ENCODE results near the gene CADM2.

CADM2 gene

GRCh38 chr3:84998545-84998944, 39.8 kb downstream of the CADM2 start:
- Histone ChIP-seq H3K36me3 (ENCODE audit: control insufficient read depth, insufficient read depth, low read length) (no peaks in the 10 kb centered on the region), H3K4me3 (replicated peaks; ENCODE audit: low read depth, low read length) (no peak overlapping the region), H3K27me3 (replicated peaks; ENCODE audit: control insufficient read depth, insufficient read depth, low read length) (no peaks in the 10 kb centered on the region)
- no peak for DNase-seq (ENCODE audit: extremely low read depth, insufficient read length)
- no peak for TF ChIP-seq CTCF (IDR thresholded peaks at IDR 0.05; ENCODE audit: insufficient read depth, low read length, poor library complexity, severe bottlenecking)

- no peaks in the 10 kb centered on the region for H3K27me3 ChIP-seq (replicated peaks; ENCODE audit: control insufficient read depth, insufficient read depth, low read length)
- H3K36me3 ChIP-seq (ENCODE audit: control insufficient read depth, insufficient read depth, low read length): no peaks in the 10 kb centered on the region
- no peak for DNase-seq (ENCODE audit: extremely low read depth, insufficient read length)
- no peak overlapping the region for H3K4me3 ChIP-seq (replicated peaks; ENCODE audit: low read depth, low read length)
- TF ChIP-seq CTCF (IDR thresholded peaks at IDR 0.05; ENCODE audit: insufficient read depth, low read length, poor library complexity, severe bottlenecking): no peak
Observed at GRCh38 chr3:85003479-85003878, 44.7 kb downstream of the CADM2 start.

- TF ChIP-seq CTCF (IDR thresholded peaks at IDR 0.05; ENCODE audit: insufficient read depth, low read length, poor library complexity, severe bottlenecking): no peak
- DNase-seq (ENCODE audit: extremely low read depth, insufficient read length): no peak
Observed at GRCh38 chr3:85004147-85004546, 45.4 kb downstream of the CADM2 start.

GRCh38 chr3:85005946-85006345, 47.2 kb downstream of the CADM2 start:
- DNase-seq (ENCODE audit: extremely low read depth, insufficient read length): no peak
- Histone ChIP-seq H3K27me3 (replicated peaks; ENCODE audit: control insufficient read depth, insufficient read depth, low read length) (no peaks in the 10 kb centered on the region), H3K36me3 (ENCODE audit: control insufficient read depth, insufficient read depth, low read length) (no peaks in the 10 kb centered on the region), H3K4me3 (replicated peaks; ENCODE audit: low read depth, low read length) (no peak overlapping the region)
- TF ChIP-seq CTCF (IDR thresholded peaks at IDR 0.05; ENCODE audit: insufficient read depth, low read length, poor library complexity, severe bottlenecking): no peak

More at GRCh38 chr3:85004147-85004546, 45.4 kb downstream of the CADM2 start:
- Histone ChIP-seq H3K4me3 (replicated peaks; ENCODE audit: low read depth, low read length) (no peak overlapping the region), H3K36me3 (ENCODE audit: control insufficient read depth, insufficient read depth, low read length) (no peaks in the 10 kb centered on the region), H3K27me3 (replicated peaks; ENCODE audit: control insufficient read depth, insufficient read depth, low read length) (no peaks in the 10 kb centered on the region)

GRCh38 chr3:85007195-85008094, 48.7 kb downstream of the CADM2 start:
- H3K4me3 ChIP-seq (replicated peaks; ENCODE audit: low read depth, low read length): no peak overlapping the region
- H3K36me3 ChIP-seq (ENCODE audit: control insufficient read depth, insufficient read depth, low read length): no peaks in the 10 kb centered on the region
- TF ChIP-seq CTCF (IDR thresholded peaks at IDR 0.05; ENCODE audit: insufficient read depth, low read length, poor library complexity, severe bottlenecking): no peak
- no peak for DNase-seq (ENCODE audit: extremely low read depth, insufficient read length)
- no peaks in the 10 kb centered on the region for H3K27me3 ChIP-seq (replicated peaks; ENCODE audit: control insufficient read depth, insufficient read depth, low read length)

All from GM06990 (cell line).